ENCODE data around the gene NOS1AP. TPM values are rescaled to one million over a fixed set of nuclear protein-coding genes. Genes with fewer than 3 reads are reported as not detected.

The NOS1AP gene
- total RNA-seq, 1 donor, result 0.43 TPM

DNA sequence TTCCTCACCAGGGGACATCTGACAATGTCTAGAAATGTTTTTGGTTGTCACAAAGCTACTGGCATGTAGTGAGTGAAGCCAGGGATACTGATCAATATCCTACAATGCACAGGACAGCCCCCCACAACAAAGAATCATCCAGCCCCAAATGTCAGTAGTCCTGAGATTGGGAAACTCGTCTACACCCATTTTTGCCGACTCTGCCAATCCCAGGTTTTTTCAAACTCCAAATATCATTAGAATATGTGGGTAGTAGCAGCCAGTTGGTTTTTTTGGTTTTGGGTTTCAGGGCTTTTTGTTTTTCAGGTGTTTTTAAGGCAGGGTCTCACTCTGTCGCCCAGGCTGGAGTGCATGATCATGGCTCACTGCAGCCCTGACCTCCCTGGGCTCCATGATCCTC, 301.2 kb downstream of the NOS1AP start:
- H3K4me3 ChIP-seq (ENCODE audit: low read depth, low read length), result no peak overlapping the region
- TF ChIP-seq, protein P1, sequence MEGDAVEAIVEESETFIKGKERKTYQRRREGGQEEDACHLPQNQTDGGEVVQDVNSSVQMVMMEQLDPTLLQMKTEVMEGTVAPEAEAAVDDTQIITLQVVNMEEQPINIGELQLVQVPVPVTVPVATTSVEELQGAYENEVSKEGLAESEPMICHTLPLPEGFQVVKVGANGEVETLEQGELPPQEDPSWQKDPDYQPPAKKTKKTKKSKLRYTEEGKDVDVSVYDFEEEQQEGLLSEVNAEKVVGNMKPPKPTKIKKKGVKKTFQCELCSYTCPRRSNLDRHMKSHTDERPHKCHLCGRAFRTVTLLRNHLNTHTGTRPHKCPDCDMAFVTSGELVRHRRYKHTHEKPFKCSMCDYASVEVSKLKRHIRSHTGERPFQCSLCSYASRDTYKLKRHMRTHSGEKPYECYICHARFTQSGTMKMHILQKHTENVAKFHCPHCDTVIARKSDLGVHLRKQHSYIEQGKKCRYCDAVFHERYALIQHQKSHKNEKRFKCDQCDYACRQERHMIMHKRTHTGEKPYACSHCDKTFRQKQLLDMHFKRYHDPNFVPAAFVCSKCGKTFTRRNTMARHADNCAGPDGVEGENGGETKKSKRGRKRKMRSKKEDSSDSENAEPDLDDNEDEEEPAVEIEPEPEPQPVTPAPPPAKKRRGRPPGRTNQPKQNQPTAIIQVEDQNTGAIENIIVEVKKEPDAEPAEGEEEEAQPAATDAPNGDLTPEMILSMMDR (IDR thresholded peaks at IDR 0.05; ENCODE audit: insufficient read depth, low read depth, low read length), result no peak
- no peak for DNase-seq (ENCODE audit: low read depth)

DNA sequence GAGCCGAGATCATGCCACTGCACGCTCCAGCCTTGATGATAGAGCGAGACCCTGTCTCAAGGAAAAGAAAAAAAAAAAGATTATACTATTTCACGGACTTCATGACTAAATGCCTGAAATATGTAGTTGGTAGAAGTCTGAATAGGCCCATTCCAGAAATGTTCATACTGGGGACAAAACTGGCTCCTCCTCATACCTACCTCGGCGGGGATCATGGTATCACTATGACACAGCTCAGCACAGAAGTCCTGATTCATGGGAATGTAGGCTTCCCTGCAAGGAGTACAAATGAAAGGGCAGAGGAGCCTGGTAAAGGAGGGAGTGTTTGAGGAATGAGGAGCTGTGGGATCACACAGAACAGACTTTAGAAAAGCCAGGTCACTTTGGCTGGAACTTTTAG, 302.1 kb downstream of the NOS1AP start:
- no peak for DNase-seq (ENCODE audit: low read depth)
- no peak overlapping the region for H3K4me3 ChIP-seq (ENCODE audit: low read depth, low read length)

DNA sequence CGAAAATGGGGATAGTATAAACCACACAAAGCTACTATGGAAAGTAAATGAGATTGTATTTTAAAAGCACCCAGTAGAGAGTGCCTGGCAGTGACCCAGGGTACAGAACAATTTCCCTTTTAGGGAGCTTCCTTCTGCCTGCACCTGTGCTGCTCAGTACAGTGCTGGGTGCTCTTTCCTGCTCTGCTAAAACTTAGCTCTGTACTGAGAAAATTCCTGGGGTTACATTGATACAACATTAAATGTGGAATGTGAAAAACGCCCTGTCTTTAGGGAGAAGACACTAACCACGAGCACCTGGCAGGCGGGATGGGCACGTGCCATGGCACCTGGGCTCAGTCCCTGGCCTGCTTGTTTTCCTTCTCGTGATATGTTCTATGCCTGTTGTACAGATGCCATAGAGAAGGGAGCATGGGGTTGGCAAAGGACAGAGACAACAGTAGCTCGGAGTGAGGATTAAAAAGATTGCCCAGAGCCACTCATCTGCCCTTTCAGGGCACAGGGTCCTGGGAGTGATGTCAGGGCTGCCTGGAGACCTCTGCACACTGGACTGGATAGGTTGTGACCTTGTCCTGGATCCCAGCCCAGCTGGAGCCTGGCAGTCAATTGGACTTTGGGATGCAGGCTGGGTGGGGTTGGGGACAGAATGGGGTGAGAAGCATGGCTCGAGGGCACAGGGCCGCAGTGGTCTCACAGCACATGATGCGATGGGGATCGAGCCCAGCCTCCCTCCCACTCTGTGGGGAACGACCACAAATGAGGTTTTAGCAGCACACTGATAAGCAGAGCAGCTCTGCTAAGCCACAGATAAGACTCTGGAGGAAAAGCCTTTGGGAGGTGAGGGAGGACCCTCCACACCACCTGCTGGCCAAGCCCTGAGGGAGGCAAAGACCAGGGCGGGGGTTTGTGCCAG, 302.9 kb downstream of the NOS1AP start:
- no peak overlapping the region for H3K4me3 ChIP-seq (ENCODE audit: low read depth, low read length)
- TF ChIP-seq, protein P1 (IDR thresholded peaks at IDR 0.05; ENCODE audit: insufficient read depth, low read depth, low read length), result no peak
- DNase-seq (ENCODE audit: low read depth), result no peak

More for the DNA sequence above, 302.1 kb downstream of the NOS1AP start:
- TF ChIP-seq, protein P1 (IDR thresholded peaks at IDR 0.05; ENCODE audit: insufficient read depth, low read depth, low read length), result no peak

DNA sequence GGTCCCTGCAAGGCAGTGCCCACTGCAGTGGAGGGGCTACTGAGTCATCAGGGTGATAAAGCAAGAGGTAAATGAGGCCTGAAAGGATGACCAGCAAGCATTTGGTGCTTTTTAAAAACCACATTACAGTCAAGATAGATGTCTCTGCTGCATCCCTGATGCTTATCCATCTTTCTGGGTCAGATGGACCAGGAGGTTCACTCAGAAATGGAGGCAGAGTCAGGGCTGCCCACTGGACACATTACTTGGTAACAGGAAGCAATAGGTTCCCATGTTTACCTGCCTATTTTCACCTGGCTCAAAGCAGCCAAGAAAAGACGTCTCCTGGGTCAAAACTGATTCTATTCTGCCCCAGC, 303.6 kb downstream of the NOS1AP start:
- no peak for DNase-seq (ENCODE audit: low read depth)
- TF ChIP-seq, protein P1 (IDR thresholded peaks at IDR 0.05; ENCODE audit: insufficient read depth, low read depth, low read length), result no peak
- H3K4me3 ChIP-seq (ENCODE audit: low read depth, low read length), result no peak overlapping the region

DNA sequence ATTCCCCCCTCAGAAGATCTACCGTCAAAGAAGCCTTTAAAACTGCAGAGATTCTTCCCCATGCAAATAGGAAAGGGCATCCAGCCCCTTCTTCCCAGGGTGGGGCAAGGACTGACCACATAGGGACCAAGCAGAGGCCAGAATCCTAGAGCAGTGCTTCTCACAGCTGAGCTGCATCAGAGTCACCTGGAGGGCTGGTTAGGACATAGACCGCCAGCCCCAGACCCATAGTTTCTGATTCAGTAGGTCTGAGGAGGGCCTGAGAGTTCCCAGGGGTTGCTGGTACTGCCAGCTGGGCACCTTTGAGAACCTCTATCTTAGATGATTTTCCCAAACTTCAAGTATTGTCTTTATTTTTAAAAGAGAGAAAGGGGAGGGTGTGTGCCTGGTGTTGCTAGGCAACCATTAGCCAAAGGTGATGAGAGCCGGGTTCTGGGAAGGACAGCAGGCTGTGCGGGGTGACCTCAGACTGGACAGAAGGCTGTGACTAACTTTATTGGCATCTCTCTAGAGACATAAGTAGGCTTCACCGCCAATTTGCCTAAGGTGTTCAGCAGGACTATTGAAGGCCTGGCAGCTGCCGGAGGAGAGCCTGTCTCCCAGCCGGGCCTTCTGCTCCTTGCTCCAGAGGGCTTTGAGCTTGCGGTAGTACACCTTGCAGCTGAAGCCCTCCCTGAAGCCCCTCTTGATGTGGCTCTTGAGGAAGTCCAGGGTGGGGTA, 304.2 kb downstream of the NOS1AP start:
- H3K4me3 ChIP-seq (ENCODE audit: low read depth, low read length), result no peak overlapping the region
- DNase-seq (ENCODE audit: low read depth), result peak; percentile 45
- TF ChIP-seq, protein P1 (IDR thresholded peaks at IDR 0.05; ENCODE audit: insufficient read depth, low read depth, low read length), result no peak

DNA sequence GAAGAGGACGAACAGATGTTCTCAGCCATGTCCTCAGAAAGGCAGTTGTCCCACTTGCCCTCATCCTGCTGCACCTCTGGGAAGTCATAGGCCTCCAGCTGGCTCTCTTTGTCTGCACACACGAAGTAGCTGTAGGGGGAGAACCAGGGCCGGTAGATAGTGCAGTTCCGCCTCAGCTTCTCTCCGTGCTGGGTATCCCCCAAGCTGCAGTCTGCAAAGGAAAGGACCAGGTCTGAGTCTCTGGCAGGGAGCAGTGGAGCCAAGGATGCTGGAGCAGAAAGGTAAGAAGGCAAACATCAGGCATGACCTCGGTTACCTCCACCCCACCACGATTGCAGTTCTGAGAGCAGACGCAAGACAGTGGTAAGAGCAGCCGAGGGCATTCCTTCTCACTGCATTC, 304.9 kb downstream of the NOS1AP start:
- no peak overlapping the region for H3K4me3 ChIP-seq (ENCODE audit: low read depth, low read length)
- DNase-seq (ENCODE audit: low read depth), result no peak
- TF ChIP-seq, protein P1 (IDR thresholded peaks at IDR 0.05; ENCODE audit: insufficient read depth, low read depth, low read length), result no peak
